GM19328 (cell line): Measurements from ENCODE around the gene KIF18B.

Source experiments
- ATAC-seq: cut with Tn5 transposase; IDR thresholded peaks from one replicate; pipeline ENCODE4 v1.9.1; 2021; ENCODE audit warnings: mild to moderate bottlenecking, moderate library complexity; ENCODE audit not compliant: unreplicated experiment

KIF18B gene

GRCh38 chr17:44921122-44921882 lies 26.3 kb downstream of the KIF18B start:
- ATAC-seq, result no peak

DNA sequence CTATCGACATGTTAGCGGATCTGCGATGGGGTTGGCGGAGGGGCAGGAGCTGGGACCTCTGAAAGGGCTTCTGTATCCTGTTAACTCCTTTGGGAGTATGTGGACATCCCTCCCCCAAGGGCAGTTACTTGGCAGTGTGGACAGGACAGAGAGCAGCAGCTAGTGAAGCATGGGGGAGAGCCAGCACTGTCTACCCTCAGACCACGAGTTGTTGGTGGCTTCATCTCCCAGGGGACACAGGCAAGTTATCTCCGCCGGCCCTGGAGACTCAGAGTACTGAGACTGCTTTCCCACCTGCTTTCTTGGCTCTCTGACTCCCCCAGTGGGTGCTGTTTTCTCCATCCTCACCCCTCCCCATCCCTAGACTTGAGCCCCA lies 27.0 kb downstream of the KIF18B start:
- no peak for ATAC-seq

GRCh38 chr17:44919885-44920564 lies 27.5 kb downstream of the KIF18B start:
- ATAC-seq, result no peak

DNA sequence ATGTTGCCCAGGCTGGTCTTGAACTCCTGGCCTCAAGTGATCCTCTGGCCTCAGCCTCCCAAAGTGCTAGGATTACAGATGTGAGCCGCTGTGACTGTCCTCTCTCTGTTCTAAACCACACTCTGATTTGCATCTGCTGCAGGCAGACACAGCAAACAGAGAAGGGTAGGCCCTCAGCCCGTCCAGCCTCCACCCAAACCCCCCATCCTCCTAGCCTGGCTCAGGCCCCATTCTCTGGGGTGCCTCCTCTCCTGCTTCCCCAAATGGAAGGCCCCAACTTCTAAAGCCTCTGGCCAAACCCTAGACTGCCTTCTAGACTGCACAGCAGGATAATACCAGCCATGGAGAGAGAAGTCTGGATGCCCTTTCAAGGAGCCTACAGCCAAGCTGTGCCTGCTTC lies 28.2 kb downstream of the KIF18B start:
- no peak for ATAC-seq

GRCh38 chr17:44918006-44918405 lies 29.6 kb downstream of the KIF18B start:
- no peak for ATAC-seq

- ATAC-seq, result no peak
These were observed 30.1 kb downstream of the KIF18B start for GRCh38 chr17:44917456-44917855.

DNA sequence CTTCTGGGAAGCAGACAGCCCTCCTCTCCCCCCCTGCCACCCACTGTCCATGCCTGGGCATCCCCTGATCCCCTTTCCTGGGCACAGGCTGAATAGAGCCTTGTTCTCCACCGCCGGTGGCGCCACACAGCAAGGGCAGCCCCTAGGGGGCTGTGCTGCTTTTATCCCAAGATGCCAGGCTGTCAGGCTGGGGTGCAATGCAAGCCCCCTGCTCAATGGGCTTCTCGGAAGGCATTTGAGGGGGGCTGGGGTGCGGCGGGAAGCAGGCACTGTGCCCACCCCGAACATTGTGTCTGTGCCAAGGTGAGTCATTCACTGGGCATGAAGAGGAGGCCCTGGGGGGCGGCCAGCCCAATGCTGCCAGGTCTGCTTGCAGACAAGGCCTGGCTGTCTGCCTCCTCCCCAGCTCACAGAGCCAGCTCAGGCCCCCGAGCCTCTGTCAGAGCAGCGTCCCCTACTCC lies 30.8 kb downstream of the KIF18B start:
- ATAC-seq, result no peak

DNA sequence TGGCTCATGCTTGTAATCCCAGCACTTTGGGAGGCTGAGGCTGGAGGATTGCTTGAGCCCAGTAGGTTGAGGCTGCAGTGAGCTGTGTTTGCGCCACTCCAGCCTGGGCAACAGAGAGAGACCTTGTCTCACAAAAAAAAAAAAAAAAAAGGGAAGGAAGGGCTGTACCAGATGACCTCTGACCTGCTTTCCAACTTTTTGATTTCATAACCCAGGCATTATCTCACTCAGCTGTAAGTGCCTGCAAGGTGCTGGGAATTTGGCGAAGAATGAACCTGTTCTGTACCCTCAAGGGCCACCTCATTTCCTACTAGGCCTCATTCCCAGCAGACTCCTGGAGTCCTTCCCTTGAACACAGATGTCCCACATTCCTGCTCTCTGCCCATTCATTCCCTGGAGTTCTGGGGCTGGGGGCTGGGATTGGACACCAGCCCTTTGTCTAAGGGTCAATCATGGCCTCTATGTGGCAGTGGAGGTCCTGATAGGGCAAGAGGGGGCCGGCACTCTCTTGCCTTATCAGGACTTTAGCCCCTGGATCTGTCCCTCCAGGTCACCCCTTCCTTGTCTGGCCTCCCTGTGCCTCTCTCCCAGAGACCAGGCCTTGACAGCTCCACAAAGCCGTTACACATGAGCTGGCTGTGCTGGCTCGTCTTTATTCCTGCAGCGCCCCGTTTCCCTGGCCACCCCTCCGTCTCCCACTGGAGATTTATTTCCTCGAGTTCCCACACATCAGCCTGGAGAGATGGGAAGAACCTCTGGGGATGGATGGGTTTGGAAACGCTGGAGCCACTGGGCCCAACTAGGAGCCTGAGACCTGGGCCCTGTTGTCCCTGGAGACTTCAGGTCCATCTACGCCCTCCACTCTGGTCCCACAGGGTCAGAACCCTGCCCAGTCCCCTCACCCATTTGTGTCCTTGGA lies 31.5 kb downstream of the KIF18B start:
- ATAC-seq, result no peak

- no peak for ATAC-seq
These were observed 32.2 kb downstream of the KIF18B start, which contains the start of gene GFAP for GRCh38 chr17:44915321-44915726. GFAP (minus strand) TSS chr17:44915500; CDS start chr17:44915486, 14 bp downstream.

DNA sequence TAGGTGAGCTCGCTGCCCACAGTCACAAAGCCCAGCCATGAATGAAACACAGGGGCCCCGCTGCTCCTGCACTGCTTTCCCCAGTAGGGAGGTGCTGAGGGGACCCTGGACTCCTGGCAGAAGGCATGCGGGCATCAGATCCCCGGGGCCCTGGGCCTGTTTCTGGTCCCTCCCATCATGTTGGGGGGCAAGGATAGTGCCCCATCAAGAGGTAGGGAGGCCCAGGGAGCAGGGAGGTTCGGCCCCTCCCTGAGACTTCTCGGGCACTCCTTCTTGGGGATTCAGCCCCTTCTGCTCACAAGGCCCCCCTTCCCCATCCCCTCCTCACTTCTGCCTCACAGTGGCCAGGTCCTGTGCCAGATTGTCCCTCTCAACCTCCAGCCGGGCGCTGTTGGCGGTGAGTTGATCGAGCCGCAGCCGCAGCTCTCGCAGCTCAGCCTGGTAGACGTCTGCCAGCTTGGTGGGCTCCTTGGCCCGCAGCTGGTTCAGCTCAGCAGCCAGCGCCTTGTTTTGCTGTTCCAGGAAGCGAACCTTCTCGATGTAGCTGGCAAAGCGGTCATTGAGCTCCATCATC lies 32.8 kb downstream of the KIF18B start:
- ATAC-seq, result no peak

DNA sequence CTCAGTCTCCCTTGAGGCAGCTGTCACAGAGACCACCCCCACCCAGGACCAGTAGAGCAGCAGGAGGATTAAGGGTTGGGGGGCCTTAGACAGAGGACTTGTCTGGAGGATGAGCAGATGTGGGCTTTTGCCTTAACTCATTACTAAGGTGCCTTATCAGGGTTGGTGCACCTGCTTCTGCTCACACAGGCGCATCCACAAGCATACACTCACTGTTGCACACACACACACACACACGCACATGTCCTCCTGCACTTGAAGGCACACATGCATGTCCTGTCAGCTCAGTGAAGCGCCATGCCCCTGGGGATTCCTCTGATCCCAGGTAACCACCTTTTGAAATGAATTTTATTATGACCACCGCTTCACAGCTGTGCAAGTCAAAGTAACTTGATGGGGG lies 33.4 kb downstream of the KIF18B start:
- ATAC-seq, result no peak

DNA sequence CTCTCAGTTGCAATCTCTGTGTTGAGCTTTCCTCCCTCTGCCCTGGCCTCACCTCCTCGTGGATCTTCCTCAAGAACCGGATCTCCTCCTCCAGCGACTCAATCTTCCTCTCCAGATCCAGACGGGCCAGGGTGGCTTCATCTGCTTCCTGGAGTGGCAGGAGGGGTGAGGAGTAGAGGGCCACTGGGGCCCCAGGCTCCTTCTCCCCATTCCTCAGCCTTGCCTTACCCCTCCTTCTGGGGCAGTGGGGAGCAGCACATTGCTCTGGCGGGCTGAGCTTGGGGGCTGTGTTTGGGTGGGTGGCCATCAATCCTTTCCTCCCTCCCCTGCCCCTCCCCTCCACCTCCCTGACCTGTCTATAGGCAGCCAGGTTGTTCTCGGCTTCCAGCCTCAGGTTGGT lies 33.9 kb downstream of the KIF18B start:
- no peak for ATAC-seq

DNA sequence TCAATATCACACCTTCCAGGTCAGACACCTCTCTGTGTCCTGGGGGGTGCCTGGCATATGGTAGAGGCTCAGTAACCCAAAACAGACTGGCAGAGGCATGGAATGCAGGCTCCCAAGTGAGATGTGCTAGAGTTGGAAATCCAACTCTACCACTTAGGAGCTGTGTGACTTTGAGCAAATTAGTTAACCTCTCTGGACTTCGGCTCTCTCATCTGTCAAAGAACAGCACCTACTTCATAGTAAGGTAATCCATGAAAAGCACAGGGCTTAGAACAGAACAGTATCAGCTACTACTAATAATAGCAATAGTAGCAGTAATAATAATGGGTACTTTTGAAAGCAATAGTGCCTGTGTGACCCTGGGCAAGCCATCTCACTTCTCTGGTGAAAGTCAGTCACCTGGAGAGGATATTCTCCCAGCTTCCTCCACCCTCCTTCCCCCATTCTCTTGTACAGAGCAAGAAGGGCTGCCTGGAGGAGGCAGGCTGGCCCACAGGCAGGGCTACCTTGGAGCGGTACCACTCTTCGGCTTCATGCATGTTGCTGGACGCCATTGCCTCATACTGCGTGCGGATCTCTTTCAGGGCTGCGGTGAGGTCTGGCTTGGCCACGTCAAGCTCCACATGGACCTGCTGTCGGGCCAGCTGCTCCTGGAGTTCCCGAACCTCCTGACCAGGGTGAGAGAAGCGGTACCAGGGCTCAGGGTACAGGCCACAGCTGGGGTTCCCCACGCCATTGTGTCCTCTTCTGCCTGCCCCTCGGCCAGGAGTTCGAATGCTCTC lies 34.6 kb downstream of the KIF18B start:
- ATAC-seq, result no peak

GRCh38 chr17:44911133-44912001 lies 36.2 kb downstream of the KIF18B start:
- no peak for ATAC-seq

GRCh38 chr17:44910231-44911106 lies 37.1 kb downstream of the KIF18B start:
- no peak for ATAC-seq

- ATAC-seq, result no peak
These were observed 37.9 kb downstream of the KIF18B start for GRCh38 chr17:44909681-44910144.

GRCh38 chr17:44908761-44909326 lies 38.7 kb downstream of the KIF18B start:
- no peak for ATAC-seq
